Choroid plexus epithelial cell (primary cell): ENCODE data around the gene FAAP100.

Experiments
- DNase-seq: peaks from one replicate; pipeline ENCODE4 v3.0.0-alpha.2; 2010; ENCODE audit warnings: low read depth
- H3K4me3 ChIP-seq: 2 replicates; pipeline ENCODE4 v1.5.1; 2011; ENCODE audit warnings: low read depth, mild to moderate bottlenecking, control low read depth, low read length, moderate library complexity
- CTCF ChIP-seq: conservative IDR thresholded peaks from 2 replicates; pipeline ENCODE4 v1.5.1; 2011; ENCODE audit warnings: low read depth, mild to moderate bottlenecking, control low read depth, inconsistent platforms, low read length, moderate library complexity

Gene FAAP100

GRCh38 chr17:81517339-81518112 is 34.6 kb downstream of the FAAP100 start:
- no peak for TF ChIP-seq CTCF
- no peak for DNase-seq
- H3K4me3 ChIP-seq, result no peak overlapping the region

GRCh38 chr17:81517009-81517338 is 35.2 kb downstream of the FAAP100 start:
- no peak for TF ChIP-seq CTCF
- DNase-seq, result no peak
- no peak overlapping the region for H3K4me3 ChIP-seq

- DNase-seq, result no peak
- H3K4me3 ChIP-seq, result peak overlapping the region; percentile 76
- no peak for TF ChIP-seq CTCF
Measured at GRCh38 chr17:81516439-81516838, 35.7 kb downstream of the FAAP100 start.

- TF ChIP-seq CTCF, result no peak
- H3K4me3 ChIP-seq, result peak overlapping the region; percentile 76
- no peak for DNase-seq
Measured at GRCh38 chr17:81515530-81516041, 36.6 kb downstream of the FAAP100 start.

- DNase-seq, result peak; percentile 85
- peak overlapping the region; percentile 76 for H3K4me3 ChIP-seq
- no peak for TF ChIP-seq CTCF
Measured at GRCh38 chr17:81514739-81515529, 37.2 kb downstream of the FAAP100 start.

GRCh38 chr17:81514489-81514738 is 37.7 kb downstream of the FAAP100 start:
- no peak for TF ChIP-seq CTCF
- peak overlapping the region; percentile 76 for H3K4me3 ChIP-seq
- DNase-seq, result no peak
